WTC11 (cell line): ENCODE data around the gene RABAC1.

Experiments
- ESRRA ChIP-seq: sonication (generic); formaldehyde crosslinking; IDR thresholded peaks from 2 replicates; pipeline ENCODE4 v1.8.1; 2022; ENCODE audit warnings: mild to moderate bottlenecking, missing genetic modification reagents, borderline replicate concordance
- IRF2 ChIP-seq: sonication (generic); formaldehyde crosslinking; IDR thresholded peaks from 2 replicates; pipeline ENCODE4 v1.8.0; 2022; ENCODE audit warnings: low read depth, missing genetic modification reagents, borderline replicate concordance
- JUN ChIP-seq: sonication (generic); formaldehyde crosslinking; IDR thresholded peaks from 2 replicates; pipeline ENCODE4 v1.8.0; 2023; ENCODE audit warnings: mild to moderate bottlenecking, missing genetic modification reagents
- ZNF121 ChIP-seq: sonication (generic); formaldehyde crosslinking; IDR thresholded peaks from 2 replicates; pipeline ENCODE4 v1.8.0; 2023; ENCODE audit warnings: missing genetic modification reagents
- ZNF138 ChIP-seq: sonication (generic); formaldehyde crosslinking; conservative IDR thresholded peaks from 2 replicates; pipeline ENCODE4 v1.8.1; 2022; ENCODE audit warnings: mild to moderate bottlenecking, moderate library complexity, missing genetic modification reagents
- TF ChIP-seq, protein P1 (sequence below): fragments of 200-600 bp; IDR thresholded peaks from 2 replicates; pipeline ENCODE4 v1.8.0; 2022; ENCODE audit warnings: antibody characterized with exemption
- TF ChIP-seq, protein P2 (sequence below): sonication (generic); formaldehyde crosslinking; IDR thresholded peaks from 2 replicates; pipeline ENCODE4 v1.8.0; 2023; ENCODE audit warnings: missing genetic modification reagents

DNA sequence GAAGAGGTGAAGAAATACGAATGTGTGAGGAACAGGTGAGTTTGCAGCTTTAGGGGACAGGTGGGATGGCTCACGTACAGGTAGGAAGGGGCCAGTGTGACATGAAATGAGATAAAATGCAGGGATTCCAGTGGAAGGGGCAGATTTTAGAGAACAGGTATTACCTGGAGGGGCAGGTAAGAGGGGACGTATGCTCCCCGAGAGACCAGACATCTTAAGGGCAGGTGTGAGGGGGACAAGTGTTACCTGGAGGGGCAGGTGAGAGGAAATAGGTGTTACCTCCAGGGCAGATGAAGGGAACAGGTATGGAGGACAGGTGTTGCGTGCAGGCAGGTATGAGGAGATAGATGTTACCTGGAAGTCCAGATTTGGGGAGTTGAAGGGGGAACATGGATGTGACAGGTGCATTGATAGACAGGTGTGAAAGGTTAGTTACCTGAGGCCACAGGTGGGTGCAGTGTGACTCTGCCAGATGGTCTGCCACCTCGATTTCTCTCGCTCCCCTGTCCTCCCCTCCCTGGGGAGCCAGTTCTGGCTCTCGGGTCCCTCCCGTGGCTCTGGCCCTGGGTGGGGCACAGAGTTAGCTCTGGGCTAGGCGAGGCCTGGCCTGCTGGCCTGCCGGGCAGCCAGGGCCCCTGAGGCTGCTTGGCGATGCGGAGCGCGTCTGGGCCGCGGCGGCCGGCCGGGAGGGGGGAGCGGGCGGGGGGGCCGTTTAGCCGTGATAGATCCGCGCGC is 32.9 kb downstream of the RABAC1 start:
- TF ChIP-seq ZNF138 (CRISPR knock-in tag) = no peak
- TF ChIP-seq ESRRA (CRISPR knock-in tag) = no peak
- no peak for TF ChIP-seq ZNF121 (CRISPR knock-in tag)
- TF ChIP-seq IRF2 (CRISPR knock-in tag) = no peak
- TF ChIP-seq, protein P1, sequence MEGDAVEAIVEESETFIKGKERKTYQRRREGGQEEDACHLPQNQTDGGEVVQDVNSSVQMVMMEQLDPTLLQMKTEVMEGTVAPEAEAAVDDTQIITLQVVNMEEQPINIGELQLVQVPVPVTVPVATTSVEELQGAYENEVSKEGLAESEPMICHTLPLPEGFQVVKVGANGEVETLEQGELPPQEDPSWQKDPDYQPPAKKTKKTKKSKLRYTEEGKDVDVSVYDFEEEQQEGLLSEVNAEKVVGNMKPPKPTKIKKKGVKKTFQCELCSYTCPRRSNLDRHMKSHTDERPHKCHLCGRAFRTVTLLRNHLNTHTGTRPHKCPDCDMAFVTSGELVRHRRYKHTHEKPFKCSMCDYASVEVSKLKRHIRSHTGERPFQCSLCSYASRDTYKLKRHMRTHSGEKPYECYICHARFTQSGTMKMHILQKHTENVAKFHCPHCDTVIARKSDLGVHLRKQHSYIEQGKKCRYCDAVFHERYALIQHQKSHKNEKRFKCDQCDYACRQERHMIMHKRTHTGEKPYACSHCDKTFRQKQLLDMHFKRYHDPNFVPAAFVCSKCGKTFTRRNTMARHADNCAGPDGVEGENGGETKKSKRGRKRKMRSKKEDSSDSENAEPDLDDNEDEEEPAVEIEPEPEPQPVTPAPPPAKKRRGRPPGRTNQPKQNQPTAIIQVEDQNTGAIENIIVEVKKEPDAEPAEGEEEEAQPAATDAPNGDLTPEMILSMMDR = no peak
- TF ChIP-seq, protein P2, sequence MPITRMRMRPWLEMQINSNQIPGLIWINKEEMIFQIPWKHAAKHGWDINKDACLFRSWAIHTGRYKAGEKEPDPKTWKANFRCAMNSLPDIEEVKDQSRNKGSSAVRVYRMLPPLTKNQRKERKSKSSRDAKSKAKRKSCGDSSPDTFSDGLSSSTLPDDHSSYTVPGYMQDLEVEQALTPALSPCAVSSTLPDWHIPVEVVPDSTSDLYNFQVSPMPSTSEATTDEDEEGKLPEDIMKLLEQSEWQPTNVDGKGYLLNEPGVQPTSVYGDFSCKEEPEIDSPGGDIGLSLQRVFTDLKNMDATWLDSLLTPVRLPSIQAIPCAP (CRISPR knock-in tag) = no peak
- no peak for TF ChIP-seq JUN (CRISPR knock-in tag)
